Measurements from ENCODE around the gene POU6F2. TPM values are rescaled to one million over a fixed set of nuclear protein-coding genes. Genes with fewer than 3 reads are reported as not detected.

The POU6F2 gene
- total and polyA plus RNA-seq, 2 experiments from 2014 or later, result 7.2 to 7.3 TPM

DNA sequence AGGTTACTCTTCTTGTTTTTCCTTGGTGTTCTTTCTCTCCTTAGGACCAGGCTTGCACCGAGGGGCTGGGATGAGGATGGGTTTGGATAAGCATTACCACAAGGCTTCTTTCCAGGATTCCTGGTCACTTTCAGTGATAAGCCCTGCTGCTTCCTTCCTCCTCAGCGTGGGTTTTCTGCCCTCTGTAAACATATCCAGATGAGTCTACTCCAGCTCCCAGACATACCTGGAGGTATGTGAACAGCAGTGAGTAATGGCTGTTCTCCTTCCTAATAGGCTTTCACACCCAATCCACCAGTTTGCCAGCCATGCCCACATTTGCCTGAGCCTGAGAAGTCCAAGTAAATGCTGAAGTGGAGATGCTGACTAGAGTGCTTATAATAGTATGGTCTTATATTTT, 358.7 kb downstream of the POU6F2 start (continued):
- no peak for TF ChIP-seq ZNF462 (CRISPR knock-in tag; IDR thresholded peaks at IDR 0.05)
- TF ChIP-seq EZH2 (IDR thresholded peaks at IDR 0.05; ENCODE audit: low read depth, unreplicated experiment), result no peak
- no peak for TF ChIP-seq POLR2AphosphoS5 (IDR thresholded peaks at IDR 0.05; ENCODE audit: low read depth)
- no peak for TF ChIP-seq NANOG (IDR thresholded peaks at IDR 0.05; ENCODE audit: borderline replicate concordance)
- TF ChIP-seq ZNF114 (CRISPR knock-in tag; IDR thresholded peaks at IDR 0.05), result no peak
- TF ChIP-seq CREB1 (CRISPR knock-in tag; IDR thresholded peaks at IDR 0.05; ENCODE audit: low read depth), result no peak
- no peak for TF ChIP-seq STAT1 (IDR thresholded peaks at IDR 0.05; ENCODE audit: unreplicated experiment)
- TF ChIP-seq, protein P1, sequence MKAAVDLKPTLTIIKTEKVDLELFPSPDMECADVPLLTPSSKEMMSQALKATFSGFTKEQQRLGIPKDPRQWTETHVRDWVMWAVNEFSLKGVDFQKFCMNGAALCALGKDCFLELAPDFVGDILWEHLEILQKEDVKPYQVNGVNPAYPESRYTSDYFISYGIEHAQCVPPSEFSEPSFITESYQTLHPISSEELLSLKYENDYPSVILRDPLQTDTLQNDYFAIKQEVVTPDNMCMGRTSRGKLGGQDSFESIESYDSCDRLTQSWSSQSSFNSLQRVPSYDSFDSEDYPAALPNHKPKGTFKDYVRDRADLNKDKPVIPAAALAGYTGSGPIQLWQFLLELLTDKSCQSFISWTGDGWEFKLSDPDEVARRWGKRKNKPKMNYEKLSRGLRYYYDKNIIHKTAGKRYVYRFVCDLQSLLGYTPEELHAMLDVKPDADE (IDR thresholded peaks at IDR 0.05), result no peak
- TF ChIP-seq JUNB (IDR thresholded peaks at IDR 0.05; ENCODE audit: unreplicated experiment), result no peak

GRCh38 chr7:39338716-39339115, 361.0 kb downstream of the POU6F2 start:
- no peak overlapping the region for H3K4me3 Mint-ChIP-seq
- H3K27ac Mint-ChIP-seq, result no peak overlapping the region
- H3K4me3 ChIP-seq, result no peak overlapping the region
- no peak overlapping the region for H3K4me2 ChIP-seq
- no peak overlapping the region for H2AFZ ChIP-seq
- no peaks in the 10 kb centered on the region for H3K36me3 ChIP-seq (ENCODE audit: insufficient read depth)
- H3K79me2 ChIP-seq (replicated peaks; ENCODE audit: insufficient read depth), result no peaks in the 10 kb centered on the region
- H3K4me1 Mint-ChIP-seq, result peaks cover 22% of the 10 kb centered on the region
- H3K4me1 ChIP-seq (ENCODE audit: insufficient read depth), result peaks cover 18% of the 10 kb centered on the region
- no peaks in the 10 kb centered on the region for H3K9me3 Mint-ChIP-seq
- no peak for DNase-seq (ENCODE audit: low spot score)
- no peaks in the 10 kb centered on the region for H3F3A ChIP-seq (replicated peaks; ENCODE audit: low read depth)
- peaks cover 2% of the 10 kb centered on the region for H3K27me3 Mint-ChIP-seq (ENCODE audit: insufficient read depth, low read depth, poor library complexity)
- no peaks in the 10 kb centered on the region for H4K20me1 ChIP-seq (replicated peaks; ENCODE audit: insufficient read depth)
- H3K27me3 ChIP-seq (ENCODE audit: insufficient read depth), result no peaks in the 10 kb centered on the region
- no peak for ATAC-seq
- H3K9me2 ChIP-seq (ENCODE audit: insufficient read depth), result 0 out of 2 replicates have a peak, but pooled peaks cover 3% of the 10 kb centered on the region
- H3K36me3 Mint-ChIP-seq (ENCODE audit: low read depth), result no peaks in the 10 kb centered on the region
- no peak overlapping the region for H3K27ac ChIP-seq (ENCODE audit: low read depth)
- TF ChIP-seq ZNF462 (CRISPR knock-in tag; IDR thresholded peaks at IDR 0.05), result no peak
- no peak for TF ChIP-seq STAT1 (IDR thresholded peaks at IDR 0.05; ENCODE audit: unreplicated experiment)

Measured in GM23338 (cell line).